ENCODE results near the gene PRKAR2B. TPM values are rescaled to one million over a fixed set of nuclear protein-coding genes. Genes with fewer than 3 reads are reported as not detected.

The PRKAR2B gene
- total and polyA plus RNA-seq, 2 of the 4 experiments (the other 2 are of a cell fraction), result 3.0 to 3.1 TPM

- TF ChIP-seq MAZ (IDR thresholded peaks at IDR 0.05; ENCODE audit: borderline replicate concordance, low read depth, low read length) (no peak), MXI1 (IDR thresholded peaks at IDR 0.05; ENCODE audit: borderline replicate concordance, low read depth, low read length) (no peak), MAFK (IDR thresholded peaks at IDR 0.05; ENCODE audit: low read depth, low read length) (no peak), CTCF (conservative IDR thresholded peaks at IDR 0.05; ENCODE audit: low read depth, low read length) (no peak), RAD21 (IDR thresholded peaks at IDR 0.05; ENCODE audit: low read length) (no peak), CEBPB (IDR thresholded peaks at IDR 0.05; ENCODE audit: low read depth, low read length) (no peak), SMC3 (IDR thresholded peaks at IDR 0.05; ENCODE audit: low read depth, low read length) (no peak), CHD1 (IDR thresholded peaks at IDR 0.05; ENCODE audit: low read depth, low read length) (no peak), FOS (IDR thresholded peaks at IDR 0.05; ENCODE audit: low read depth, low read length) (no peak), BHLHE40 (IDR thresholded peaks at IDR 0.05; ENCODE audit: low read depth, low read length) (no peak), POLR2A (IDR thresholded peaks at IDR 0.05; ENCODE audit: low read depth, low read length) (no peak), RCOR1 (IDR thresholded peaks at IDR 0.05; ENCODE audit: insufficient replicate concordance, low read length) (no peak), ELK1 (IDR thresholded peaks at IDR 0.05; ENCODE audit: borderline replicate concordance, low read depth, low read length) (no peak), NFE2L2 (IDR thresholded peaks at IDR 0.05; ENCODE audit: low read depth, low read length) (no peak), RFX5 (IDR thresholded peaks at IDR 0.05; ENCODE audit: low read depth, low read length) (no peak)
- TF ChIP-seq, protein P1, sequence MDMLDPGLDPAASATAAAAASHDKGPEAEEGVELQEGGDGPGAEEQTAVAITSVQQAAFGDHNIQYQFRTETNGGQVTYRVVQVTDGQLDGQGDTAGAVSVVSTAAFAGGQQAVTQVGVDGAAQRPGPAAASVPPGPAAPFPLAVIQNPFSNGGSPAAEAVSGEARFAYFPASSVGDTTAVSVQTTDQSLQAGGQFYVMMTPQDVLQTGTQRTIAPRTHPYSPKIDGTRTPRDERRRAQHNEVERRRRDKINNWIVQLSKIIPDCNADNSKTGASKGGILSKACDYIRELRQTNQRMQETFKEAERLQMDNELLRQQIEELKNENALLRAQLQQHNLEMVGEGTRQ (IDR thresholded peaks at IDR 0.05; ENCODE audit: low read depth, low read length), result no peak
- H3K23ac ChIP-seq (ENCODE audit: low read depth, low read length), result no peak overlapping the region
- no peak overlapping the region for H2BK120ac ChIP-seq (ENCODE audit: low read depth, low read length)
- no peak overlapping the region for H2AK9ac ChIP-seq (replicated peaks; ENCODE audit: low read depth, low read length, poor library complexity)
- intact Hi-C loops (cut with micrococcal nuclease), result no loop called here
- H3K27ac ChIP-seq (ENCODE audit: insufficient read depth, low read length), result no peak overlapping the region
- H2BK15ac ChIP-seq (ENCODE audit: low read depth, low read length), result no peak overlapping the region
- no peak overlapping the region for H3K56ac ChIP-seq (ENCODE audit: extremely low read depth, insufficient read depth, low read length)
- no peak overlapping the region for H3K18ac ChIP-seq (ENCODE audit: low read depth, low read length)
- H3K4me2 ChIP-seq (ENCODE audit: low read depth, low read length), result no peak overlapping the region
- WGBS, 2 experiments (ENCODE audit: extremely low coverage in 2 of 2, insufficient read length in 1 of 2), result no CpG with 5 or more reads among the region's 2 CpGs
- H3K4me3 ChIP-seq (ENCODE audit: insufficient read depth, low read depth, low read length), result no peak overlapping the region
- H3K9ac ChIP-seq (ENCODE audit: low read depth, low read length), result no peak overlapping the region
- H3K4me1 ChIP-seq (ENCODE audit: control insufficient read depth, insufficient read depth, low read length), result peaks cover 9% of the 10 kb centered on the region
- no peak overlapping the region for H2BK20ac ChIP-seq (ENCODE audit: low read depth, low read length)
- no peak overlapping the region for H3K14ac ChIP-seq (replicated peaks; ENCODE audit: low read depth, low read length)
- no peak overlapping the region for H2AK5ac ChIP-seq (ENCODE audit: low read depth, low read length)
- in situ Hi-C loops (cut with MboI; ENCODE audit: low sequenced_read_pairs), result no loop called here
- H2BK5ac ChIP-seq (ENCODE audit: low read depth, low read length, poor library complexity, severe bottlenecking), result no peak overlapping the region
- H3K36me3 ChIP-seq (ENCODE audit: control insufficient read depth, insufficient read depth, low read length), result peaks cover 31% of the 10 kb centered on the region
- H3K27me3 ChIP-seq (ENCODE audit: control insufficient read depth, insufficient read depth, low read length), result no peaks in the 10 kb centered on the region
- dilution Hi-C loops (cut with HindIII; ENCODE audit: low sequenced_read_pairs, unreplicated experiment), result no loop called here
- H3K4ac ChIP-seq (ENCODE audit: low read depth, low read length), result no peak overlapping the region
- no peaks in the 10 kb centered on the region for H3K9me3 ChIP-seq (ENCODE audit: control insufficient read depth, insufficient read depth, low read length)
- no peak overlapping the region for H4K91ac ChIP-seq (ENCODE audit: insufficient read depth, low read depth, low read length)
- H4K20me1 ChIP-seq (ENCODE audit: insufficient read depth, low read length), result no peaks in the 10 kb centered on the region
- H4K8ac ChIP-seq (ENCODE audit: low read depth in 2 of 2, low read length in 2 of 2), result no peak overlapping the region
- CTCF ChIA-PET, result no interaction called here
- no peak for DNase-seq
- peaks cover 3% of the 10 kb centered on the region for H3K9me1 ChIP-seq (ENCODE audit: insufficient read depth, low read length)
- BruUV-seq (replicated peaks), result no TSS peak
- H2AFZ ChIP-seq (replicated peaks; ENCODE audit: low read length, poor library complexity), result no peak overlapping the region
- peaks cover 6 to 15% of the 10 kb centered on the region in 2 experiments; a peak in 3 of 4 replicates for H3K79me1 ChIP-seq (ENCODE audit: low read depth in 1 of 2, low read length in 2 of 2)
- no peak overlapping the region for H4K5ac ChIP-seq (ENCODE audit: low read depth, low read length)
- ATAC-seq (ENCODE audit: low read depth), result no peak
- POLR2A ChIA-PET (ENCODE audit: unreplicated experiment), result no interaction called here
Measured at GRCh38 chr7:107187774-107188173, 143.3 kb downstream of the PRKAR2B start.

All from IMR-90 (cell line).